ENCODE measurements around the gene ANXA2.
"Not testable (repeated sequence)": the region's sequence is repeated elsewhere in the genome, so short reads cannot be mapped to it uniquely, and the experiment has no call there.

ANXA2 gene

DNA sequence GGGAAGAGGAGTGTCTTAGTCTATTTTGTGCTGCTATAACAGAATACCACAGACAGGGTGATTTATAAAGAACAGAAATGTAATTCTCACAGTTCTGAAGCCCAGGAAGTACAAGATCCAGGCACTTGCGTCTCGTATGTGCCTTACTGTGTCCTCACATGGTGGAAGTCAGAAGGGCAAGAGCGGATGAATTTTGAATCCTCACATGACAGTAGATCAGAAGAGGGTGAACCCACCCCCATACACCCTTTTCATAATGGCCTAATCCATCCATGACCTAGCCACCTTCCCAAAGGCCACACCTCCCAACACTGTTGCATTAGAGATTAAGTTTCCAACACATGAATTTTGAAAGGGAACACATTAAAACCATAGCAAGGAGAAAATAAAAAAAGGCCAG is 18.7 kb upstream of the ANXA2 start:
- Histone ChIP-seq H3K27me3 (ENCODE audit: insufficient read depth, low read length) (no peaks in the 10 kb centered on the region), H3K79me1 (ENCODE audit: low read length) (no peaks in the 10 kb centered on the region), H3K9me3 (ENCODE audit: insufficient read depth, low read depth, low read length) (no peaks in the 10 kb centered on the region), H4K91ac (ENCODE audit: low read depth, low read length) (no peak overlapping the region), H3K14ac (ENCODE audit: low read length) (no peak overlapping the region), H4K8ac (ENCODE audit: low read depth, low read length) (no peak overlapping the region), H3K4me2 (ENCODE audit: low read length) (no peak overlapping the region), H3K18ac (ENCODE audit: low read length) (no peak overlapping the region), H2BK5ac (ENCODE audit: low read depth, low read length, poor library complexity) (no peak overlapping the region), H3K9ac (ENCODE audit: low read length) (no peak overlapping the region), H4K12ac (ENCODE audit: low read depth, low read length) (no peak overlapping the region), H2AK5ac (ENCODE audit: low read length) (no peak overlapping the region), H3K27ac (ENCODE audit: low read depth, low read length) (no peak overlapping the region), H3K4me3 (ENCODE audit: low read depth, low read length) (no peak overlapping the region), H2BK120ac (ENCODE audit: insufficient read depth, low read length, poor library complexity) (no peak overlapping the region), H3K36me3 (ENCODE audit: control insufficient read depth in 1 of 2, insufficient read depth in 2 of 2, low read length in 2 of 2) (no peaks in the 10 kb centered on the region), H3K4ac (ENCODE audit: low read depth, low read length) (no peak overlapping the region), H3K79me2 (ENCODE audit: control insufficient read depth, insufficient read depth, low read length, poor library complexity) (no peaks in the 10 kb centered on the region), H2AFZ (ENCODE audit: insufficient read depth, low read length, poor library complexity) (no peak overlapping the region), H2BK12ac (ENCODE audit: low read length) (no peak overlapping the region), H3K4me1 (ENCODE audit: control insufficient read depth in 1 of 2, insufficient read depth in 2 of 2, low read length in 2 of 2) (peaks cover 0 to 2% of the 10 kb centered on the region in 2 experiments), H3K23ac (ENCODE audit: low read length) (no peak overlapping the region)
- WGBS (ENCODE audit: extremely low coverage, insufficient coverage, insufficient read length) = no CpG with 5 or more reads among the region's 3 CpGs
- DNase-seq = no peak

DNA sequence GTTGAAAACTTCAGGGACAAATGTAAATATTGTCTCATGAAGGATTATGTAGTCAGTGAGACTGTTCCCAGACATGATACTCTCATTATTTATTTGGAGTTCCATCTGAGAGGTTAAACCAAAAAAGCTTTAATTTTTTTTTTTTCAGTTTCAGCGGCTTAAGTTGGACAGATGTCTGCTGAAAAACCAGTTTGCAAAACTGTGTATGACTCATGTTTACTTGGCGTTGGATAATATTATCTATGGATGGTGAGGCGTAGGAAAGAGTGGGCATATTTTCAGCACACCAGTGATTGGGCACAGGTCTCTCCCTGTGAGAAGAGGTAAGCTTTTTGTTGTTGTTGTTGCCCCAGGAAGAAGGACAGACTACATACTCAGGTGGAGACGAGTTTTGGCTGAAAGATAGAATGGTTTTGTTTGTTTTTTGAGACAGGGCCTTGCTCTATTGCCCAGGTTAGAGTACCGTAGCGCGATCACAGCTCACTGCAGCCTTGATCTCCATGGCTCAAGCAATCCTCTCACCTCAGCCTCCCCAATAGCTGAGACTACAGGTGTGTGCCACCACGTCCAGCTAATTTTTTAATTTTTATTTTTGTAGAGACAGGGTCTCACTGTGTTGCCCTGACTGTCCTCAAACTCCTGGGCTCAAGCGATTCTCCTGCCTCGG is 16.4 kb upstream of the ANXA2 start:
- Histone ChIP-seq H3K14ac (ENCODE audit: low read length) (no peak overlapping the region), H3K27me3 (ENCODE audit: insufficient read depth, low read length) (no peaks in the 10 kb centered on the region), H2BK5ac (ENCODE audit: low read depth, low read length, poor library complexity) (no peak overlapping the region), H3K18ac (ENCODE audit: low read length) (no peak overlapping the region), H3K4me2 (ENCODE audit: low read length) (no peak overlapping the region), H2BK120ac (ENCODE audit: insufficient read depth, low read length, poor library complexity) (no peak overlapping the region), H3K4me3 (ENCODE audit: low read depth, low read length) (no peak overlapping the region), H4K12ac (ENCODE audit: low read depth, low read length) (no peak overlapping the region), H2AFZ (ENCODE audit: insufficient read depth, low read length, poor library complexity) (no peak overlapping the region), H3K9ac (ENCODE audit: low read length) (no peak overlapping the region), H3K27ac (ENCODE audit: low read depth, low read length) (no peak overlapping the region), H3K79me2 (ENCODE audit: control insufficient read depth, insufficient read depth, low read length, poor library complexity) (no peaks in the 10 kb centered on the region), H3K23ac (ENCODE audit: low read length) (no peak overlapping the region), H3K4me1 (ENCODE audit: control insufficient read depth in 1 of 2, insufficient read depth in 2 of 2, low read length in 2 of 2) (peaks cover 0 to 2% of the 10 kb centered on the region in 2 experiments), H3K79me1 (ENCODE audit: low read length) (no peaks in the 10 kb centered on the region), H3K4ac (ENCODE audit: low read depth, low read length) (no peak overlapping the region), H3K9me3 (ENCODE audit: insufficient read depth, low read depth, low read length) (no peaks in the 10 kb centered on the region), H3K36me3 (ENCODE audit: control insufficient read depth in 1 of 2, insufficient read depth in 2 of 2, low read length in 2 of 2) (no peaks in the 10 kb centered on the region), H2BK12ac (ENCODE audit: low read length) (no peak overlapping the region), H4K91ac (ENCODE audit: low read depth, low read length) (no peak overlapping the region), H2AK5ac (ENCODE audit: low read length) (no peak overlapping the region), H4K8ac (ENCODE audit: low read depth, low read length) (no peak overlapping the region)
- DNase-seq = peak in 1 of 2 donors; percentile 52
- WGBS (ENCODE audit: extremely low coverage, insufficient coverage, insufficient read length) = no CpG with 5 or more reads among the region's 10 CpGs

DNA sequence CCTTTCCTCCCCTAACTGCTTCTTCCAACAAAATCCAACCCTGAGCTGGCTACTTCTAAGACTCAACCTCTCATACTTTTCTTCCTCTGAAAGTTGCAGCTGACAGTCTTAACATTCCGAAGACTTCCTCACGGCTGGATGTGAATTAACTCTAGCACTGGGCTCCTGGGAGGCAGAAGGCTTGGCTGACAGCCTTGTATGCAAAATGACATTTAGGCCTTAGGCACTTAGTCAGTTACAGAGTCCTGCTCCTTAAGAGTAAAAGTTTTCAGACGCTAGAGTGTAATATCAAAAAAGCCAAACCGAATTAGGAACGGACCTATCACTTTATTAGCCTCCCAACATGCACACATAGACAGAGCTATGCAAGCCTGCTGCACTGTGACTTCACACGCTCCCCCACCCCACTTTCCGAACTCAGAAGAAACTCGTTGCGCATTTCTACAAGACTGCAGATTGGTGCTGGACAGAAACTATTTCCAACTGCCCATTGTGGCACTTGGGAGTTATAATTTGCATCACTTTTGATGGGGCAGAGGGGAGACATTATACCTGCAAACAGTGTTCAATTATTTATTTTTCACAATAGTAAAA is 15.5 kb upstream of the ANXA2 start:
- no peak overlapping the region for H3K9ac ChIP-seq (ENCODE audit: low read length)
- H3K79me1 ChIP-seq (ENCODE audit: low read length) = no peaks in the 10 kb centered on the region
- H3K79me2 ChIP-seq (ENCODE audit: control insufficient read depth, insufficient read depth, low read length, poor library complexity) = no peaks in the 10 kb centered on the region
- H3K18ac ChIP-seq (ENCODE audit: low read length) = no peak overlapping the region
- no peak overlapping the region for H2AFZ ChIP-seq (ENCODE audit: insufficient read depth, low read length, poor library complexity)
- H3K27me3 ChIP-seq (ENCODE audit: insufficient read depth, low read length) = no peaks in the 10 kb centered on the region
- no peak overlapping the region for H2BK12ac ChIP-seq (ENCODE audit: low read length)
- H4K12ac ChIP-seq (ENCODE audit: low read depth, low read length) = no peak overlapping the region
- no peak overlapping the region for H3K4me2 ChIP-seq (ENCODE audit: low read length)
- H2AK5ac ChIP-seq (ENCODE audit: low read length) = no peak overlapping the region
- no peaks in the 10 kb centered on the region for H3K9me3 ChIP-seq (ENCODE audit: insufficient read depth, low read depth, low read length)
- H3K23ac ChIP-seq (ENCODE audit: low read length) = no peak overlapping the region
- DNase-seq = peak in 1 of 2 donors; percentile 59
- no peak overlapping the region for H4K8ac ChIP-seq (ENCODE audit: low read depth, low read length)
- WGBS (ENCODE audit: extremely low coverage, insufficient coverage, insufficient read length) = no CpG with 5 or more reads among the region's 9 CpGs
- no peaks in the 10 kb centered on the region for H3K36me3 ChIP-seq (ENCODE audit: control insufficient read depth in 1 of 2, insufficient read depth in 2 of 2, low read length in 2 of 2)
- no peak overlapping the region for H2BK5ac ChIP-seq (ENCODE audit: low read depth, low read length, poor library complexity)
- H3K27ac ChIP-seq (ENCODE audit: low read depth, low read length) = no peak overlapping the region
- no peak overlapping the region for H3K4me3 ChIP-seq (ENCODE audit: low read depth, low read length)
- H3K4me1 ChIP-seq (ENCODE audit: control insufficient read depth in 1 of 2, insufficient read depth in 2 of 2, low read length in 2 of 2) = peaks cover 0 to 2% of the 10 kb centered on the region in 2 experiments
- H2BK120ac ChIP-seq (ENCODE audit: insufficient read depth, low read length, poor library complexity) = no peak overlapping the region
- H3K4ac ChIP-seq (ENCODE audit: low read depth, low read length) = no peak overlapping the region
- no peak overlapping the region for H3K14ac ChIP-seq (ENCODE audit: low read length)
- H4K91ac ChIP-seq (ENCODE audit: low read depth, low read length) = no peak overlapping the region

DNA sequence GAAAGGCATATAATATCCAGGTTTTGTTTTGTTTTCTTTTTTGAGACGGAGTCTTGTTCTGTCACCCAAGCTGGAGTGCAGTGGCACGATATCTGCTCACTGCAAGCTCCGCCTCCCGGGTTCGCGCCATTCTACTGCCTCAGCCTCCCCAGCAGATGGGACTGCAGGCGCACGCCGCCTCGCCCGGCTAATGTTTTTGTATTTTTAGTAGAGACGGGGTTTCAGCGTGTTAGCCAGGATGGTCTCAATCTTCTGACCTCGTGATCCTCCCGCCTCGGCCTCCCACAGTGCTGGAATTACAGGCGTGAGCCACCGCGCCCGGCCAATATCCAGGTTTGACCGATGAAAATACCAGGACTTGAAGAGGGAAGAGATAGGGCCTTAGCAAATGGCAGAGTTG is 15.0 kb upstream of the ANXA2 start:
- not testable (repeated sequence) for H2AFZ ChIP-seq (ENCODE audit: insufficient read depth, low read length, poor library complexity); H3K14ac ChIP-seq (ENCODE audit: low read length); H3K4ac ChIP-seq (ENCODE audit: low read depth, low read length); H3K9ac ChIP-seq (ENCODE audit: low read length); H3K18ac ChIP-seq (ENCODE audit: low read length); H2BK12ac ChIP-seq (ENCODE audit: low read length); DNase-seq; H2BK5ac ChIP-seq (ENCODE audit: low read depth, low read length, poor library complexity); H3K4me3 ChIP-seq (ENCODE audit: low read depth, low read length); H3K27me3 ChIP-seq (ENCODE audit: insufficient read depth, low read length); H3K4me2 ChIP-seq (ENCODE audit: low read length); H3K9me3 ChIP-seq (ENCODE audit: insufficient read depth, low read depth, low read length); H2AK5ac ChIP-seq (ENCODE audit: low read length); H3K79me2 ChIP-seq (ENCODE audit: control insufficient read depth, insufficient read depth, low read length, poor library complexity); H4K12ac ChIP-seq (ENCODE audit: low read depth, low read length); H2BK120ac ChIP-seq (ENCODE audit: insufficient read depth, low read length, poor library complexity); H3K36me3 ChIP-seq (ENCODE audit: control insufficient read depth in 1 of 2, insufficient read depth in 2 of 2, low read length in 2 of 2); H3K23ac ChIP-seq (ENCODE audit: low read length); H3K4me1 ChIP-seq (ENCODE audit: control insufficient read depth in 1 of 2, insufficient read depth in 2 of 2, low read length in 2 of 2); H3K79me1 ChIP-seq (ENCODE audit: low read length); H4K91ac ChIP-seq (ENCODE audit: low read depth, low read length); H3K27ac ChIP-seq (ENCODE audit: low read depth, low read length); H4K8ac ChIP-seq (ENCODE audit: low read depth, low read length)
- WGBS (ENCODE audit: extremely low coverage, insufficient coverage, insufficient read length) = no CpG with 5 or more reads among the region's 21 CpGs
